Bone marrow (tissue), 2 donors: ENCODE data around the gene MAGI1.
"Not testable (repeated sequence)": the region's sequence is repeated elsewhere in the genome, so short reads cannot be mapped to it uniquely, and the experiment has no call there.

Experiments
- DNase-seq, 2 donors: peaks; one replicate each; lab custom pipeline; 2025; lab: John Stamatoyannopoulos, UW

MAGI1 gene

DNA sequence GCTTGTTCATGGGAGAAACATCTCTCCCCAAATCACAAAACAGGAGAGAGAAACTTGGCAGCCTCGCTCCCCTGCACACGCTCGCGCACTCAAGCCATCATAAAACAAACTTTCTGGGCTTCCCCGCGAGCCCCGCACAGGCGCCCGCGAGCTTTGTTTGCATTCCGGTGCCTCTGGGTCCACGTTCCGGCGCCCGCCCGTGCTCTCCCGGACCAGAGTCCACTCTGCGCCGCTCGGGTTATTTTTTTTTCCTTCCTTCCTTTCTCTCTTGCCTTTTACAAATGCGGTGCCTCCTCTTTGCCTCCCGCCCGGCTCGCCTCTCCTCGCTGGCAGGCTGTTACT, 363 bp downstream of the MAGI1 start:
- DNase-seq, result no peak

DNA sequence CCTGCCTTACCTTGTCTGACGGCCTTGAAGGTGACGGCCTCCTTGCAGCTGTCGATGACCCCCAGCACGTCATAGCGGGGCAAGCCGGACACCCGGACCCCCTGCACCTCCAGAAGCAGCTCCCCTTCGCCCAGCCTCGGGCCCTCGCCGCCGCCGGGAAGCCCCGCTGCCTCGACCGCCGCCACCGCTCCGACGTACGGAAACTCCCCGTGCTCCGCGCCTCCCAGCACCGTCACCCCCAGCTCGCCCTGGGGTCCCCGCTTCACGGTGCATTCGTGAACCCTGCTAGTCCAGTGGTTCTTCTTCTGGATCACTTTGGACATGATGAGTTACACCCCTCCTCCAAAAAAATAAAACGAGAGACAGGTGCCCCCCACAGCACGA, 740 bp downstream of the MAGI1 start:
- no peak for DNase-seq

DNA sequence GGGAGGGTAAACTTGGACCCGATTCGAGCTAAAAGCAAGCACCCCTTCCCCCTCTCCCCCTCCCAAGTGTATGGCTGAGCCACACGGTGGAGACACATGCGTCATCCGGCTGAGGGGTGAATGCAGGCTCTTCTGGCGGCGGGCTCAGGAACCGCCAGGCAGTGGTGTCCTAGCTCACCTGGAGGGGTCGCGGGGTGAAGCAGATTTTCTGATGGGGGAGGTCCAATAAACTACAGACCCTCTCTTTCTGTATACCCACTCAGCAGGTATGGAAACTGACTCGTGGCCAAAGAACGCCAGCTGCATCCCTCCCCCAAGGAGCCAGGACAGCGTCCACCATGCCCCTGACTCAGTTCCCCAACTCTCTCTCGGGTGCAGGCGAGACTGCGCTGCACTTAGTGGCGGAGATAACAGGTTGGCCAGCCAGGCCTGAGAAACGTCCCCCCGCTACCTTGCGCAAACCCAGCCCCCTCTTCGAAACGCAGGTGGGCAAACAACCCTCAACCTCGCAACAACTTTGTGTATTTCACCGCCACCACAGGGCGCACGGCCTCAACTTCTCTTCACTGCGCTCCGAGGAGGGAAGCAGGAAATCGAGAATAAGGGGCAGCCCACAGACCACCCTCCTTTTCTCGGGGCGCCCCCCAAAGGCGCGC, 1.3 kb downstream of the MAGI1 start:
- DNase-seq, result no peak

DNA sequence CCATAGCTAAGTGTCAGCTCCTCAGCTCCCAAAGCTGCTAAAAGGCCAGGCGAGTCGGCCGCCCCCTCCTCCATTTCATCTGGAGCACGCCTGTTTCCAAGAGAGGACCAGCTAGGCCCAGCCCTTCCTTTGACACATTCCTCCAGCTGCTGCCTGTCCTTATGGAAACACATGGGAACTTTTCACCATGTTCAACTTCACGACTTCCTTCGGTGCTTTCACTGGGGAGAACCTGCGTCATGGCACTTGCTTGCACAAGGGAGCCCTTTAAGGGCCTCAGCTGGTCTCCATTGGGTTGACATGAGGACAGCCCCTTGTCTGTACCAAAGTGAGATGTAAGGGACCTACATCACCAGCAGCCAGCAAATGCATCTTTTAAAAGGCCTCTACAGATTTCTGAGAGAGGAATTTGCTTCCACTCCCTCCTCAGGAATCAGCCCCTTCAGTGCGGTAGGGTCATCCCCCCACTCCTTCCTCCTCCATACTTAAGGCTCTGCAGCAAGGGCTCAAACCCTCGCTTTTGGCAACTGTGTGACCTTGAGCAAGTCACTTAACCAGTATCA, 2.1 kb downstream of the MAGI1 start:
- no peak for DNase-seq

DNA sequence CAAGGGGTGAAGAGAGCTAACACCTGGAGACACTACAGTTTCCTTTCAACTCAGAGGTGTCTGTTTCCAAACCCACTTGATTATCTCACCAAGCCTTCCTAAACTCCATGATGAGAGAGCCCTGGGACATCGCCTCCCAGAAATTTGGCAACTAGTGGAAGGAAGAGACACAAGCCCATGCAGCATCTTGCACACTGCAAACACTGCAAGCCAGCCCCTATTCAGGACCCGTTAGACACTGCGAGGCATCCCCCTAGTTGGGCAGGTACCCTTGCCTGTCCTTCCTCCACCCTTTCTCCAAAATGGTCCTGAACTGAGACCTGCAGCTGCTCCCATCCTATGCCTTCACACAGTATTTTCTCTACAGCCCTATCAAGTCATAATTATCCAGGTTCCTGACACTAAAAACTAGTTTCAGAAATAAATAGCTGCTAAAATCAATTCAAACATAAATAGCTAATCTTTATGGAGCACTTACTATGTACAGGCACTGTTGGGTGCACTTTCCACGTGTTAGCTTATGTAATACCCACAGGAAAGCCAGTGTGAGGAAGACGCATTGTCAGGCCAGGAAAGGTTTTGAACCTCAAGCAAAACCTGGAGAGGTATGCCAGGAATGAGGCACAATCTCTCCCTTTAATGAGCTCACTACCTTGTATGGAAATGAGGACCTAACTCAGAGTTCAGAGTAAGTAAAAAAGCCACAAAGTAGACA, 2.8 kb downstream of the MAGI1 start:
- no peak for DNase-seq

DNA sequence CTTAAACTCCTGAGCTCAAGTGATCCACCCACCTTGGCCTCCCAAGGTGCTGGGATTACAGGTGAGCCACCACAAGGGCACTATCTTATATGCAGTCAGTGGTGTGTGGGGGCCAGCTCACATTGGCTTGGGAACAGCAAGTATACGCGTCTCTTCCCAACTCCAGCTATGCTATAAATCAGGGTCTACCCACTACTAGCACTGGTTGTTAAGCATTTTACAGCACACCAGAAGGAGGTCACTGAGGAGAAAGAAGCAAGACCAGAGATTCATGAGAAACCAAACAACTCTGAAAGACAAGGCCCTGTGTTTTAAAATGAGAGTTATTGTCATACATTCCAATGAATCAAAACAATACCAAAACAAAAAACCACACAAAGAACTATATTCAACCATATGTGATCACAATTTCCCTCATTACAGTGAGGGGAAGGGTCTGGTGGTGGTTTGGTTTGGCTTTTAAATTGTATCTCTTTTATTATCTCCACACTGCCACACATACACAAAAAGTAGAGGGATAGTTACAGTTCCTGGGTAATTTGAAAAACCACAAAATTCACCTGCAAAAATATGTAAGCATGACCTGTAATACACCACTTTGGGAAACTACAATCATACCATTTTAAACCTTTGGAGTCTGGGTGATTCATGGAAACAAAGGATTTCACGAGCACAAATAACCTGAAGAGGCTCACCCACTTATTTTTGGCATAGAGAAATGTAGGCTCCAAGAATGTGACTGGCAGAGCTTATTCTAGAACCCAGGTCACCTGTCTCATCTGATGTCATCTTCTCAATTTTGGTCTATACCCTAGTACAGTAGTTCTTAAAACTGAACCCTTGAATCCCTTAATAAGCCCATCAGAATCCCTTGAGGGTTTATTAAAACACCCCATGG, 5.2 kb downstream of the MAGI1 start:
- no peak for DNase-seq

DNA sequence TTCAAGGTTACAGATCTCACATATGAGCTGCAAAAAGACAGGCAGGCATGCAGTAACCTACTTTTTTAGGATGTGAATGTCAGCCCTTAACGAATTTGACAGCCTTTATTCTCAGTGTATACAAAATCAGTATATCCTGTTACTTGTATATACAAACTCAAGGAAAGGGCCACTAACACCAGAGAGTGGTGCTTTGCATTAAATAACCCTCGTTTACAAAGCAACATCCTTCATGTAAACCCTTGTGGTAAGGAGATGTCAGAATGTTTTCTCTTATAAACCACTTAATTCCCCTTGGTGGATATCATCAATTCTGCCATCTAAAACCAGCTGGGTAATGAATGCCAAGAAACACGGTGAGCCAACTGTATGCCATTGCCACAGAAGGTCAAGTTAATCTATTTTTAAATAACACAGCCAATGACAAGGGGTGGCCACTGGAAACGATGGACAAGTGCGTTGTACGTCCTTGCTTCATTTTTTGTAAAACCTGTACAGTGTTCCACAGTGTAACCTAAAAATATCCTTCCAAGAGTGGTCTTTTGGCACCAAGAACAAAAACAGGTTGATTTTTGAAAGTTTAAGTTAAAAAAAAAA, 7.5 kb downstream of the MAGI1 start:
- DNase-seq, result no peak

DNA sequence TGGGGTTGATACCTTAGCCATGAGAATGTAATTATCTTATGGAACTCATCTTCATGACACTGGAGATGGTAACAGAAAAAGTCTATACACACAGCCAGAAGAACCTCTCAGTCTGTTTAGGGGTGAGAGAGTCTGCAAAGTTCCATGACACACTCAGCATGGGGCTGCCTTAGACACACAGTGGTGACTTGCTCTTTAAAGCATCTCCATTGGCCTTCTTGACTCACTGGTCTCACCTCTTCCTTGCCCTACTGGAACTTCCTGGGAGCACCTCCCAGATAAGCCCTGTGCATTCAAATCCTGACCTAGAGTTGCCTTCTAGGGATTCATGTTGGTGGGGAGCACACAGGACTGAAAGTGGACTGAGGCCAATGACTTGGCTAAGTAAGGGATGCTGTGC, 9.3 kb downstream of the MAGI1 start:
- DNase-seq, result no peak

DNA sequence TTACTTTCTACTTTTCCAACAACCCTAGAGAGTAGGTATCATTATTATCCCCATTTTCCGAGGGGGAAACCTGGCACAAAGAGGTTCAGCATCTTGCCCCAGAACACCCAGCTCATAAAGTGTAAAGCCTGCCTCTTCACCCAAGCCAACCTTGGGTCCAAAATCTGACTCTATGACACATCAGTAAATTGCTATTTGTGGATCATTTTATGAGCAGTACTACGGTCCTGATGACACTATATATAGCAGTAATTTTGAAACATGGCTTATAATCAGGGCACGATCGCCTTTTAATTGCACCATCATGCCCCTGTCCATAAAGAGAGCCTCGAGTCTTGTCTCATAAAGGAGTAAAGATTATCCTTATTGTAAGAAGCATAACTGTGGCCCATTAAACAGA, 9.7 kb downstream of the MAGI1 start:
- no peak for DNase-seq

DNA sequence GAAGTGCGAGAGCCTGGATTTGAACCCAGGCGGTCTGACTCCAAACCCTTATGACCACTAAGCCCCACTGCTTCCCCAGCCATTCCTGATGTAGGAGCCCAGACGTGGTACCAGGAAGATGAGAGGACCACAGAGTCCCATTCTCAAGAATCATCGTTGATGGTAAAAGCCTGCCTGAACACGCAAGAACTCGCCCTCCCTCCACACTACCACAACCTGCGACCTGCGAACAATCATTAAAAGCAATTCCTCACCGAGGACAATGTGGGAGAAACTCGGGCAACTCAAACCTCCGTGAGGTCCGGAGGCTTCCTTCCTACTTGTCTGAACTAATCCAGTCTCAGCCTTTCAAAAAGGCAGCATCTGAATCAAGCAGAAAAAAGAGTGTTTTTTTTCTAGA, 10.3 kb downstream of the MAGI1 start:
- no peak for DNase-seq

DNA sequence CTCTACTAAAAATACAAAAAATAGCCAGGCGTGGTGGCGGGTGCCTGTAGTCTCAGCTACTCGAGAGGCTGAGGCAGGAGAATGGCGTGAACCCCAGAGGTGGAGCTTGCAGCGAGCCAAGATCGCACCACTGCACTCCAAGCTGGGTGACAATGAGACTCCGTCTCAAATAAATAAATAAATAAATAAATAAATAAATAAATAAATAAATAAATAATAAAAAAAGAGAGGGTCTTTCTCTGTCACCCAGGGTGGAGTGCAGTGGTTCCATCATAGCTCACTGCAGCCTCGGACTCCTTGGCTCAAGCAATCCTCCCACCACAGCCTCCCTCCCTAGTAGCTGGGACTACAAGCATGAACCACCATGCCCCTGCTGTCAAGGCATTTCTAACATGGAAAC, 11.6 kb downstream of the MAGI1 start:
- DNase-seq, result not testable (repeated sequence)

DNA sequence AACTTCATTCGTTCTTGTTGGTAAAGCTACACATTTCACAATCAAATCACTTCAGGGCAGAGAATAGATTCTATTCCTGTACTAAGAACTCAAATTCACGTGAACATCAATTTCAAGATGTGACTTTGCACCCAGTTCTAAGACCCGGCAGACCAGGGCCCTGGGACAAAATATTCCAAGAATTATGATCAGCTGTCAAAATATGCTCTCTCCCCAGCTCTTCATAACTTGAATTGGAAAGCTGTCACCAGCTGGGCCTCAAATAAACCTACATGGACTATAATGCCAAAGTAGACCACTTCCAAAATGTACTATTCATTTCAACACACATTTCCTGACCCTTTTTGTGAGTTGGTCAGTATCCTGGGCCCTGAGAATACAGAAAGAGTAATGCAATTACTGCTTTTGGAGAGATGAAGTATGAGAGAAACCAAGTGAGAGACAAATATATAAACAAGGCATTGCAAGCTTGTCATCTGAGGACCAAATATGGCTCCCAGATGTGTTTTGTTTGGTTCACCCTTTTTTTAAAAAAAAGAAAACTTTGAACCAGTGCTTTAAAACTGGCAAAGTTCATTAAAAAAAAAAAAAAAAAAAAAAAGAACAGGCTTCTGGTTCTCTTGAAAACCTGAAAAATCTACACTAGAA, 14.9 kb downstream of the MAGI1 start:
- DNase-seq, result no peak

DNA sequence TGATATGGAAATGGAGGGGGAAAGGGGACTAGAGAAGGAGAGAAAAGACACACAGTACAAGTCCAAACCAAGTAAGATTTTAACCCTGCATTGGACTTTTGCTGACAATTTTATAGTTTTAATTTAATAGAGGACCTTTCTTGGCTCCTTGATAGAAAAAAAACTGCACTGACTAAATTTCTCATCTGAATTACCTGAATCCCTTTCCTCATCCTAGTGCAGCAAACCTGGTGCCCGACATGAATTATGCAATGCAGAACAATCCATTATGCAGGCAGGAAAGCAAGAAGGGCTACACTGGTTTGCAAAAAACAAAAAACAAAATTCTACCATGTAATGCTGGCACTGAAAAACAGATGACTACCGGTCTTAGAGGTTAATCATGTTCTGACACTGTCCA, 15.5 kb downstream of the MAGI1 start:
- no peak for DNase-seq

DNA sequence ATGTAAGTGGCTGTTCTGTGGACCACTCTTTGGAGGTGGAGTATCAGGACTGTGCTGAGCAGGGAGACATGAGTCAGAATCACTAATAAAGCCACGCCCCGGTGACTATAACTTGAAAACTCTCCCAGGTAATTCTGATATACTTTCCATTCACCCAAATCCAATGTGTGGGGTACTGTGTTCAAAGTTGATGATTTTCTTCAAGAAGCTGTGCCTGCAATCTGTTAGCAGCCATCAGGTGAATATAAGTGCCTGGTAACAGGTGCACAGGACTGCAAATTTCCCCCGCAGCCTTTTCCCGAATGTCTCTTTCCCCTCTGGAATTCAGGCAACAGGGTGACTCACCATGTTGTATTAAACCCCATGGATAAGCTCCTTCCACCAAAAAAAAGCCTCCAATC, 17.0 kb downstream of the MAGI1 start:
- DNase-seq, result no peak

DNA sequence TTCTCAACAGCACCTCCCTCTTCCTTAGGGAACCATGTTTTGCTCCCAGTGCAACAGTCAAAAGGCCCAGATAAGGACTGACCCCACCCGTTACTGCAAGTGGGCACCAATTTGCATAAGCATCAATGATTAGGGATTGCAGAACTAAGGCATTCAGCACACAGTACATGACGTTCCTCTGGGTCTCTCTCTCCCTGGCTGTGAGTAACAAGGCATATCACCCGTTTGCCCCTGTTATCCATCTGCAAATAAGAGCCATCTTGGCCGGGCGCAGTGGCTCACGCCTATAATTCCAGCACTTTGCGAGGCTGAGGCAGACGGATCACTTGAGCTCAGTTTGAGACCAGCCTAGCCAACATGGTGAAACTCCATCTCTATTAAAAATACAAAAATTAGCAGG, 18.8 kb downstream of the MAGI1 start:
- DNase-seq, result no peak

DNA sequence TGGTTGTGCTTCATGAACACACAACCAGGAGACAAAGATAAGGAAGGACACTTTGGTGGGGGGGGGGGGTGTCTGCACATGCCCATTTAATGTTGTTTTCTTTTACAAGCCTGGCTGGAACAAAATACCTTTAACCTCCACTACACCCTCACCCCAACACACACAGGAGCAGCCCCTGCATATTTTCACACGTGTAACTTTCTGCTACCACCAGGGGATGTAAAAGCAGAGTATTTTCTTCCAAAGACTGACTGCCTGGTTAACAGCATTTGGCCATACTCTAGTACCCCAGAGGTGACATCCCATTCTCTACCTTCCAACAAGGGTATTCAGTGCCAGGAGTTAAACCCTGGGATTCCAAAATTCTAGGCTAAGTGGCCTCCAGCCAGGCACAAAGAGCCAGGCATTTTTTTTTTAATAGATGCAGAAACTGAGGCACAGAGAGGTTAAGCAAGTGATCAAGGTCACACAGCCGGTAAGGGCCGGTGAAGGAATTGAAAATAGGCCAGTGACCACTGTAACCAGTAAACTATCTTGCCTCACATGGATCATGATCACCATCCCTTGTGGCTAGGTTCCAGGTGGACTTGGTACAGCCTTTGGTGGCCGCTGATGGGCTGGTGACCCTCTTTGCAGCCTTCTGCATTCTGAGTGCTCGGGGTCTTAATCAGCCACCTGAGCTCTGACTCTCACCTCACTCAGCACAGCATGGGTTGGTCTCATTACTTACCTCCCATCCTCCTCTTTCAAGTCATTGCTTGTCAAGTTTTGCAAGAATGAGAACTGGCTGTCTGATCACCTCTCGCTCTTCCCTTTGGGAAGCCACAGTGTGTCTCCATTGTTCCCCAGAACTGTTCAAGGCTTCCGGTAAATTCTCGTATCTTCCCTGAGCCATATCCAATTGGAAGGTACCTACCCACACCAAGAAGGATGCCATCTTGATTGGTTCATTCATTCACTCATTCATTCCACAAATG, 20.4 kb downstream of the MAGI1 start:
- DNase-seq, result no peak

DNA sequence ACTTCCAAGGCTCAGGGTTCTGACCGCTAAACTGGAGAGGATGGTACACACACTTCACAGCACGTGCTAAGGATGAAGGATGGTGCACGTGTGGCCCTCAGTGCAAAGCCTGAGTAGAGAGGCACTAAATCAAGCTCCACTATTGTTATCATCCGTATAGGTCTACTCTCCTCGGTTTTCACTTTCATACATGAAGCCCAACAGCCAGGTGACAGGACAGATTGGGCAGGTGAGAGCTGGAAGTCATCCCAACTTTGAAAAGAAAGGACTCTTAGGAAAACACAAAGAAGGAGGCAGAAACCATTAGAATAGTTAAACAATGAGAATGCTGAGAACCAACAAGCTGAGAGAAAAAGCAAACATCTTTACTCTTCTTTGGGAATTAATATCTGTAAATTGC, 21.1 kb downstream of the MAGI1 start:
- no peak for DNase-seq

DNA sequence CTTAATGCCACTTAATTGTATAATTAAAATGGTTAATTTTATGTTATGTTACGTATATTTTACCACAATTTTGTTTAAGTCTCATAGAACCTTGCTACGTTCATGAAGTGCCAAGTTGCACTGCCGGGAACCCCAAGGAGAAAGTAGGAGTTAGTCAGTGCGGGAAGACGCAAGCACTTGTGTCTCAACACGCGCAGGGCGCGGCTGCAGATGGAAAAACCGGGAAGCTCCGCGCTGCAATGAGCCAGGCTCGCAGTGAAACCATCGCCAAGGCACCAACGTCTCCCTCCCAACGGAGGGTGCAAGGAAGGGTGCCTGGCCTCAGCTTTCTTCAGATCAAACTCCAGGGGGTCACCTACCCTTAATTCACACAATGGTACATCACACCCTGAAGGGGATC, 21.6 kb downstream of the MAGI1 start:
- DNase-seq, result no peak

DNA sequence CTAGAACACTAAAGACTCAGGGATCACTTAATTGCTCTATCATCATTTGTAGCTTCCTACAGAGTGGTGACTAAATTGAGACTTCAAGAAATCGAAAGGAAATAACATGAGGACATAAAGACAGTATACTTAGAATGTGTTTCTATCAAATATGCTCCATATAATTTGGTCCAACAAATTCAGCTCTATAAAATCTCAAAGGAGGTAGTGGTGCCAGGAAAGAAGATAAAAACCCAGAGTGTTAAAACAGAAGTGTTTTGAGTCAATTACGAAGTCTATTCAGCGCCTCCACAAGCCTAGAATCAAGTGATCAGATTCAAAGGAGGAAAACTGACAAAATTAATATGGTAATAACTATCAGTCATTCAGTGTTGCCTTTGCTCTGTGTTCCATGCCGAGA, 22.9 kb downstream of the MAGI1 start:
- DNase-seq, result no peak

DNA sequence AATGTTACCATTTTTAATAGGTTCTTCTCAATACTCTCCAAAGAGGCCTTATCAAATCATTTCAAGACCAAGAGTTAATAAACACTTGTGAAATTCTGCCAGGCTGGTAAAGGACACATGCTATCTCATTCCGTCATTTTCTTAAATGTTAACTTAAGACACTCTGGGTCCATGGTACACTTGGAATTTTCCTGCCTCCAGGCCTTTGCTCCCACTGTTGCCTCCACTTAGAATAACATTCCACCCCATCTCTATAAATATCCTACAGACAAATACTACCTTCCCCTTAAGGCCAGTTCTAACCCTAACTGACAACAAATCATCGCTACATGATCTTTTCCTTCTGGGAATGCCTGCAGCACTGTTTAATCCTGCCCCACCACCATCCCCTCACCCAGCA, 24.1 kb downstream of the MAGI1 start:
- DNase-seq, result no peak

DNA sequence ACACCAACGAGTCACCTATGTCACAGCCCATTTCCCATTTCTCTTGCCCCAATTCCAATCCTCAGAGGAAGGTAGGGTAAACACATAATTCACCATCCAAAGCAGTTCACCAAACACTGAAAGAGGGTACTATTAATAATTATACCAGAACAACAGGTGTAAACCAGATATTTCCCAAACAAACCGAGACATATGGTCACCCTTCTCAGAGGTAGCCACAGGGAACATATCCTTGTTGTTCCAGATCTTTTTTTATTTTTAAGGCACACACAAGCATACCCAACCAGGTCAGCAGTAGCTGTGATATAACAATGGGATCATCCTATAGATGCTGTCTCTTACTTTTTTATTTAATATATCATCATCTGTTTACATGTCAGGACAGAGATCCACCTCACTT, 24.7 kb downstream of the MAGI1 start:
- no peak for DNase-seq
